ENCODE measurements around the gene PEX11G. TPM values are rescaled to one million over a fixed set of nuclear protein-coding genes. Genes with fewer than 3 reads are reported as not detected.

PEX11G gene
- total and polyA plus RNA-seq, 2 experiments from 2014 or later: 2.2 TPM

DNA sequence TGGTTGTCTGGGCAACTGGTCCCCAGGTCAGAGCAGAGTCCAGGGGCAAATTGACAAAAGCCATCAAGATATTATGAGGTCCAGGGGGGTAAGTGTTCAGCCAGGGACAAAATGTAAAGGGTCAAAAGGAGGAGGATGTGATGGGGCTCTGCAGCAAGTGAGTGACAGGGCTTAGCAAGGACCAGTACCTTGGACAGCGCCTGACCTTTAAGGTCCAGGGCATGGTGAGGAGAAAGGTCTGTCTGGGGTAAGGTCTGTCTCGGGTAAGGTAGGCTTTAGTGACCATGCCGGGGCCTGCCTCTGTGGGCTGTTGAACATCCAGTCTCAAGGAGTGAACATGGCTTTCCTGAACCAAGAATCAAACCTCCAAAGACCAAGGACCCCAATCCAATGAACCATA lies 20.8 kb upstream of the PEX11G start:
- peaks cover 16% of the 10 kb centered on the region for H3K4me1 Mint-ChIP-seq
- TF ChIP-seq, protein P1, sequence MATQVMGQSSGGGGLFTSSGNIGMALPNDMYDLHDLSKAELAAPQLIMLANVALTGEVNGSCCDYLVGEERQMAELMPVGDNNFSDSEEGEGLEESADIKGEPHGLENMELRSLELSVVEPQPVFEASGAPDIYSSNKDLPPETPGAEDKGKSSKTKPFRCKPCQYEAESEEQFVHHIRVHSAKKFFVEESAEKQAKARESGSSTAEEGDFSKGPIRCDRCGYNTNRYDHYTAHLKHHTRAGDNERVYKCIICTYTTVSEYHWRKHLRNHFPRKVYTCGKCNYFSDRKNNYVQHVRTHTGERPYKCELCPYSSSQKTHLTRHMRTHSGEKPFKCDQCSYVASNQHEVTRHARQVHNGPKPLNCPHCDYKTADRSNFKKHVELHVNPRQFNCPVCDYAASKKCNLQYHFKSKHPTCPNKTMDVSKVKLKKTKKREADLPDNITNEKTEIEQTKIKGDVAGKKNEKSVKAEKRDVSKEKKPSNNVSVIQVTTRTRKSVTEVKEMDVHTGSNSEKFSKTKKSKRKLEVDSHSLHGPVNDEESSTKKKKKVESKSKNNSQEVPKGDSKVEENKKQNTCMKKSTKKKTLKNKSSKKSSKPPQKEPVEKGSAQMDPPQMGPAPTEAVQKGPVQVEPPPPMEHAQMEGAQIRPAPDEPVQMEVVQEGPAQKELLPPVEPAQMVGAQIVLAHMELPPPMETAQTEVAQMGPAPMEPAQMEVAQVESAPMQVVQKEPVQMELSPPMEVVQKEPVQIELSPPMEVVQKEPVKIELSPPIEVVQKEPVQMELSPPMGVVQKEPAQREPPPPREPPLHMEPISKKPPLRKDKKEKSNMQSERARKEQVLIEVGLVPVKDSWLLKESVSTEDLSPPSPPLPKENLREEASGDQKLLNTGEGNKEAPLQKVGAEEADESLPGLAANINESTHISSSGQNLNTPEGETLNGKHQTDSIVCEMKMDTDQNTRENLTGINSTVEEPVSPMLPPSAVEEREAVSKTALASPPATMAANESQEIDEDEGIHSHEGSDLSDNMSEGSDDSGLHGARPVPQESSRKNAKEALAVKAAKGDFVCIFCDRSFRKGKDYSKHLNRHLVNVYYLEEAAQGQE (IDR thresholded peaks at IDR 0.05; ENCODE audit: unreplicated experiment): peak; percentile 97
- TF ChIP-seq, protein P2, sequence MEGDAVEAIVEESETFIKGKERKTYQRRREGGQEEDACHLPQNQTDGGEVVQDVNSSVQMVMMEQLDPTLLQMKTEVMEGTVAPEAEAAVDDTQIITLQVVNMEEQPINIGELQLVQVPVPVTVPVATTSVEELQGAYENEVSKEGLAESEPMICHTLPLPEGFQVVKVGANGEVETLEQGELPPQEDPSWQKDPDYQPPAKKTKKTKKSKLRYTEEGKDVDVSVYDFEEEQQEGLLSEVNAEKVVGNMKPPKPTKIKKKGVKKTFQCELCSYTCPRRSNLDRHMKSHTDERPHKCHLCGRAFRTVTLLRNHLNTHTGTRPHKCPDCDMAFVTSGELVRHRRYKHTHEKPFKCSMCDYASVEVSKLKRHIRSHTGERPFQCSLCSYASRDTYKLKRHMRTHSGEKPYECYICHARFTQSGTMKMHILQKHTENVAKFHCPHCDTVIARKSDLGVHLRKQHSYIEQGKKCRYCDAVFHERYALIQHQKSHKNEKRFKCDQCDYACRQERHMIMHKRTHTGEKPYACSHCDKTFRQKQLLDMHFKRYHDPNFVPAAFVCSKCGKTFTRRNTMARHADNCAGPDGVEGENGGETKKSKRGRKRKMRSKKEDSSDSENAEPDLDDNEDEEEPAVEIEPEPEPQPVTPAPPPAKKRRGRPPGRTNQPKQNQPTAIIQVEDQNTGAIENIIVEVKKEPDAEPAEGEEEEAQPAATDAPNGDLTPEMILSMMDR (conservative IDR thresholded peaks at IDR 0.05; ENCODE audit: low read depth in 2 of 2): no peak
- no peak for ATAC-seq
- Histone ChIP-seq H3K4me2 (no peak overlapping the region), H4K20me1 (replicated peaks; ENCODE audit: insufficient read depth) (no peaks in the 10 kb centered on the region), H3F3A (replicated peaks; ENCODE audit: low read depth) (peaks cover 10% of the 10 kb centered on the region; the same call in 1 of the 2 replicates), H3K79me2 (replicated peaks; ENCODE audit: insufficient read depth) (no peaks in the 10 kb centered on the region), H3K9me2 (ENCODE audit: insufficient read depth) (peaks cover 3% of the 10 kb centered on the region; the same call in 1 of the 2 replicates), H3K27me3 (ENCODE audit: insufficient read depth) (no peaks in the 10 kb centered on the region; the same call in 1 of the 2 replicates), H3K4me1 (ENCODE audit: insufficient read depth) (peaks cover 15% of the 10 kb centered on the region), H3K27ac (ENCODE audit: low read depth) (no peak overlapping the region), H2AFZ (no peak overlapping the region), H3K4me3 (no peak overlapping the region), H3K36me3 (ENCODE audit: insufficient read depth) (no peaks in the 10 kb centered on the region)
- no peaks in the 10 kb centered on the region for H3K36me3 Mint-ChIP-seq (ENCODE audit: low read depth)
- DNase-seq (ENCODE audit: low spot score): peak; percentile 80
- H3K4me3 Mint-ChIP-seq: no peak overlapping the region; the same call in 2 of the 3 replicates
- H3K9me3 Mint-ChIP-seq: no peaks in the 10 kb centered on the region
- peaks cover 21% of the 10 kb centered on the region for H3K27me3 Mint-ChIP-seq (ENCODE audit: insufficient read depth, low read depth, poor library complexity)
- no peak overlapping the region for H3K27ac Mint-ChIP-seq

DNA sequence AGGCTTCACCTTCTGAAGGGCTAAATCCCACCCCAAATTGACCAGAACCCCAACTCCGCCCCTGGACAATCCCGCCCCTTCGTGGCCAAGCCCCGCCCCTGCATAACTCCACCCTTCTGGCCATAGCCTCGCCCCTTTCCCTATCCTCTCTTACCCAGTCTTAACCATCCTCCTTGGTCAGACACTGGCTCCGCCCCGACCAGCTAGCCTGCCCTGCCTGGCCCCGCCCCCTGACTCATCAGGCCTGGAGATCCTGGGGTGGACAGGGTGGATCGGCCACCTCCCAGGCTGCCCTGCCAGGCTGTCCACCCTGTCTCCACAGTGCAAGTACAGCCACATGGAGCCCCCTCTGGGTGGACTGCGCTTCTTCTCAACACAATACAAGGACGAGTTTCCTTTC lies 19.0 kb upstream of the PEX11G start:
- TF ChIP-seq POLR2AphosphoS5 (IDR thresholded peaks at IDR 0.05; ENCODE audit: low read depth) (peak; percentile 41; the same call in 1 of the 2 replicates), STAT1 (IDR thresholded peaks at IDR 0.05; ENCODE audit: unreplicated experiment) (no peak)
- Histone ChIP-seq H3K79me2 (replicated peaks; ENCODE audit: insufficient read depth) (no peaks in the 10 kb centered on the region), H3K27me3 (ENCODE audit: insufficient read depth) (peaks cover 3% of the 10 kb centered on the region; the same call in 1 of the 2 replicates), H3K27ac (ENCODE audit: low read depth) (no peak overlapping the region), H3K4me1 (ENCODE audit: insufficient read depth) (peaks cover 15% of the 10 kb centered on the region), H3K9me2 (ENCODE audit: insufficient read depth) (peaks cover 3% of the 10 kb centered on the region; the same call in 1 of the 2 replicates), H3F3A (replicated peaks; ENCODE audit: low read depth) (peaks cover 10% of the 10 kb centered on the region; the same call in 1 of the 2 replicates), H4K20me1 (replicated peaks; ENCODE audit: insufficient read depth) (no peaks in the 10 kb centered on the region), H2AFZ (no peak overlapping the region), H3K36me3 (ENCODE audit: insufficient read depth) (no peaks in the 10 kb centered on the region), H3K4me3 (no peak overlapping the region), H3K4me2 (no peak overlapping the region)
- no peaks in the 10 kb centered on the region for H3K36me3 Mint-ChIP-seq (ENCODE audit: low read depth)
- no peaks in the 10 kb centered on the region for H3K9me3 Mint-ChIP-seq
- peaks cover 16% of the 10 kb centered on the region for H3K4me1 Mint-ChIP-seq
- no peak overlapping the region for H3K4me3 Mint-ChIP-seq
- ATAC-seq (peak; percentile 68), DNase-seq (ENCODE audit: low spot score) (peak; percentile 98)
- H3K27ac Mint-ChIP-seq: peak overlapping the region; percentile 62; the same call in 1 of the 2 replicates
- peaks cover 21% of the 10 kb centered on the region for H3K27me3 Mint-ChIP-seq (ENCODE audit: insufficient read depth, low read depth, poor library complexity)

Measured in GM23338 (cell line).